Gastrocnemius medialis (tissue), 4 donors: ENCODE data around the gene LCLAT1. TPM values are rescaled to one million over a fixed set of nuclear protein-coding genes. Genes with fewer than 3 reads are reported as not detected.

Experiments
- ATAC-seq, 2 donors: fragments of 150-250 bp; one replicate each; pipeline ENCODE4 v1.9.1; 2016
- DNase-seq, 2 donors: peaks; one replicate each; pipeline ENCODE4 v3.0.0-alpha.2; 2019
- H3K27ac ChIP-seq, 4 donors: fragments of 200-600 bp; sonication (generic); 1 replicate in 1 of 4; 2 replicates in 3 of 4; pipeline ENCODE4 v1.5.1; 2016 to 2018; ENCODE audit warnings: mild to moderate bottlenecking in 2 of 4, moderate library complexity in 1 of 4
- H3K27me3 ChIP-seq, 3 donors: fragments of 200-600 bp; sonication (generic) in 2 of 3; 1 replicate in 1 of 3; 2 replicates in 2 of 3; pipeline versions ENCODE4 v1.5.1 to v1.6.0; 2016 to 2019; ENCODE audit warnings: mild to moderate bottlenecking in 1 of 3, moderate library complexity in 1 of 3
- H3K36me3 ChIP-seq, 2 donors: fragments of 200-600 bp; sonication (generic) in 1 of 2; one replicate each; pipeline ENCODE4 v1.5.1; 2017 to 2018
- H3K4me1 ChIP-seq, 2 donors: fragments of 200-600 bp; sonication (generic) in 1 of 2; one replicate each; pipeline ENCODE4 v1.5.1; 2016 to 2017; ENCODE audit warnings: mild to moderate bottlenecking in 2 of 2
- H3K4me3 ChIP-seq, 4 donors: fragments of 200-600 bp; sonication (generic) in 3 of 4; 1 replicate in 1 of 4; 2 replicates in 3 of 4; pipeline ENCODE4 v1.5.1; 2016 to 2019; ENCODE audit warnings: mild to moderate bottlenecking in 2 of 4
- H3K9me3 ChIP-seq, 3 donors: fragments of 200-600 bp; sonication (generic) in 2 of 3; 1 replicate in 1 of 3; 2 replicates in 2 of 3; pipeline ENCODE4 v1.5.1; 2016 to 2019
- CTCF ChIP-seq, 5 experiments: fragments of 450-650 bp in 3 of 5; fragments of 200-600 bp in 2 of 5; sonication (generic) in 2 of 5; IDR thresholded peaks in 4 of 5; conservative IDR thresholded peaks in 1 of 5; 1 replicate in 4 of 5; 2 replicates in 1 of 5; pipeline ENCODE4 v1.5.1; 2016 to 2019; ENCODE audit warnings: antibody characterized with exemption in 5 of 5, mild to moderate bottlenecking in 3 of 5, moderate library complexity in 3 of 5
- POLR2A ChIP-seq, 2 donors: fragments of 450-650 bp; IDR thresholded peaks; one replicate each; pipeline ENCODE4 v1.6.1; 2017; ENCODE audit warnings: antibody characterized with exemption in 2 of 2, mild to moderate bottlenecking in 2 of 2, moderate library complexity in 2 of 2
- in situ Hi-C, 4 donors: fragments of 200-750 bp; cut with MboI; loops; one replicate each; pipeline versions ENCODE4 v1.15.0 to v1.8.0; 2017; ENCODE audit warnings: low sequenced_read_pairs in 4 of 4
- intact Hi-C: fragments of 100-400 bp; cut with DNase I; formaldehyde crosslinking; loops from one replicate; pipeline ENCODE4 v1.15.1; 2023; ENCODE audit warnings: low total_unique reads
- total RNA-seq, 4 donors: library from RNA; depleted of rRNA; stranded (reverse); fragments of >200 nt; gene quantifications; one replicate each; pipeline versions ENCODE4 v1.1.0 to v1.2.3, GENCODE V29; 2016

The LCLAT1 gene
- total RNA-seq, 4 donors from 2014 or later = 4.3 to 14.5 (median 11.3) TPM

GRCh38 chr2:30678410-30679137 lies 231.5 kb downstream of the LCLAT1 start:
- H3K27me3 ChIP-seq = no peaks in the 10 kb centered on the region
- H3K36me3 ChIP-seq = no peaks in the 10 kb centered on the region
- no peak overlapping the region for H3K27ac ChIP-seq
- TF ChIP-seq POLR2A (IDR thresholded peaks at IDR 0.05) (no peak), CTCF (IDR thresholded peaks at IDR 0.05 in 4 of 5, conservative IDR thresholded peaks at IDR 0.05 in 1 of 5) (no peak)
- H3K9me3 ChIP-seq = no peaks in the 10 kb centered on the region
- in situ Hi-C loops = no loop called here
- no peak overlapping the region for H3K4me3 ChIP-seq
- ATAC-seq (no peak), DNase-seq (no peak)
- intact Hi-C loops = no loop called here
- H3K4me1 ChIP-seq = no peaks in the 10 kb centered on the region

- in situ Hi-C loops (no loop called here), intact Hi-C loops (no loop called here)
- H3K4me3 ChIP-seq = no peak overlapping the region
- no peak overlapping the region for H3K27ac ChIP-seq
- DNase-seq = no peak
- H3K36me3 ChIP-seq = no peaks in the 10 kb centered on the region
- TF ChIP-seq CTCF (IDR thresholded peaks at IDR 0.05 in 4 of 5, conservative IDR thresholded peaks at IDR 0.05 in 1 of 5) = no peak
- no peak for TF ChIP-seq POLR2A (IDR thresholded peaks at IDR 0.05)
- ATAC-seq = no peak
- H3K4me1 ChIP-seq = no peaks in the 10 kb centered on the region
- H3K27me3 ChIP-seq = no peaks in the 10 kb centered on the region
- H3K9me3 ChIP-seq = no peaks in the 10 kb centered on the region
These were observed 232.5 kb downstream of the LCLAT1 start for GRCh38 chr2:30679426-30680088.

- intact Hi-C loops (no loop called here), in situ Hi-C loops (no loop called here)
- no peaks in the 10 kb centered on the region for H3K36me3 ChIP-seq
- H3K27ac ChIP-seq = no peak overlapping the region
- ATAC-seq = no peak
- H3K4me3 ChIP-seq = no peak overlapping the region
- DNase-seq = no peak
- no peaks in the 10 kb centered on the region for H3K4me1 ChIP-seq
- TF ChIP-seq POLR2A (IDR thresholded peaks at IDR 0.05) (no peak), CTCF (IDR thresholded peaks at IDR 0.05 in 4 of 5, conservative IDR thresholded peaks at IDR 0.05 in 1 of 5) (no peak)
- no peaks in the 10 kb centered on the region for H3K9me3 ChIP-seq
- H3K27me3 ChIP-seq = no peaks in the 10 kb centered on the region
These were observed 233.1 kb downstream of the LCLAT1 start for GRCh38 chr2:30680121-30680520.

- no peak overlapping the region for H3K4me3 ChIP-seq
- H3K36me3 ChIP-seq = no peaks in the 10 kb centered on the region
- no peaks in the 10 kb centered on the region for H3K9me3 ChIP-seq
- DNase-seq (no peak), ATAC-seq (no peak)
- TF ChIP-seq POLR2A (IDR thresholded peaks at IDR 0.05) (no peak), CTCF (IDR thresholded peaks at IDR 0.05 in 4 of 5, conservative IDR thresholded peaks at IDR 0.05 in 1 of 5) (no peak)
- intact Hi-C loops = no loop called here
- in situ Hi-C loops = no loop called here
- H3K27me3 ChIP-seq = no peaks in the 10 kb centered on the region
- H3K4me1 ChIP-seq = no peaks in the 10 kb centered on the region
- H3K27ac ChIP-seq = no peak overlapping the region
These were observed 234.0 kb downstream of the LCLAT1 start for GRCh38 chr2:30681022-30681421.
